K562 (cell line): Measurements from ENCODE around the gene ENTREP3. TPM values are rescaled to one million over a fixed set of nuclear protein-coding genes. Genes with fewer than 3 reads are reported as not detected.

Experiments used
- CBFB ChIP-seq: sonication (generic); formaldehyde crosslinking; IDR thresholded peaks from 2 replicates; pipeline ENCODE4 v1.4.0; 2020; ENCODE audit warnings: mild to moderate bottlenecking, missing genetic modification reagents
- CBX3 ChIP-seq, 2 experiments: IDR thresholded peaks; 1 replicate in 1 of 2; 2 replicates in 1 of 2; pipeline ENCODE4 v1.6.1; 2012; ENCODE audit warnings: inconsistent platforms in 2 of 2, low read length in 2 of 2, borderline replicate concordance in 1 of 2, control low read depth in 1 of 2
- CHD1 ChIP-seq: fragments of 200-600 bp; sonication (generic); IDR thresholded peaks from one replicate; pipeline ENCODE4 v1.6.1; 2012; ENCODE audit warnings: mild to moderate bottlenecking, moderate library complexity, low read length, inconsistent platforms
- CREM ChIP-seq: IDR thresholded peaks from 2 replicates; pipeline ENCODE4 v1.6.1; 2014; ENCODE audit warnings: antibody characterized with exemption, low read depth
- HLTF ChIP-seq: fragments of 450-650 bp; IDR thresholded peaks from 2 replicates; pipeline ENCODE4 v1.6.1; 2016
- HMGXB4 ChIP-seq: sonication (generic); formaldehyde crosslinking; IDR thresholded peaks from 2 replicates; pipeline ENCODE4 v1.8.1; 2023; ENCODE audit warnings: mild to moderate bottlenecking, missing genetic modification reagents
- MEF2A ChIP-seq: IDR thresholded peaks from 2 replicates; pipeline ENCODE4 v1.6.1; 2011; ENCODE audit warnings: low read depth, mild to moderate bottlenecking, low read length, moderate library complexity; ENCODE audit not compliant: control insufficient read depth
- PKNOX1 ChIP-seq: fragments of 450-650 bp; IDR thresholded peaks from 2 replicates; pipeline ENCODE4 v1.6.1; 2016
- SMC3 ChIP-seq: conservative IDR thresholded peaks from 2 replicates; pipeline ENCODE4 v1.6.1; 2011; ENCODE audit warnings: low read depth, low read length, improper control_type of control experiment; ENCODE audit not compliant: insufficient read depth
- THAP12 ChIP-seq: fragments of 250-450 bp; sonication (Bioruptor Pico); IDR thresholded peaks from 2 replicates; pipeline ENCODE4 v1.9.0; 2021; ENCODE audit warnings: mild to moderate bottlenecking, inconsistent platforms
- USF1 ChIP-seq: sonication (generic); formaldehyde crosslinking; IDR thresholded peaks from 2 replicates; pipeline ENCODE4 v1.9.0; 2022; ENCODE audit warnings: mild to moderate bottlenecking, missing genetic modification reagents
- ZNF79 ChIP-seq: fragments of 250-450 bp; sonication (Bioruptor Pico); IDR thresholded peaks from 2 replicates; pipeline ENCODE4 v1.4.0; 2020; ENCODE audit warnings: low read depth, mild to moderate bottlenecking, moderate library complexity
- polyA plus RNA-seq, 8 experiments: library from polyadenylated mRNA; depleted of rRNA in 4 of 8; stranded (reverse) in 5 of 8; unstranded in 3 of 8; fragments of >200 nt; fragmentation: Nextera tagmentation in 2 of 8; fragmentation: Illumina TruSeq in 1 of 8; extraction: Ambion mirVana in 2 of 8; extraction: Trizol in 1 of 8; gene quantifications; 2 replicates each; pipeline versions ENCODE4 v1.2.1 to v1.2.3, GENCODE V29; 2011 to 2014; ENCODE audit warnings: inconsistent platforms in 1 of 8, missing spikeins in 1 of 8
- total RNA-seq, 7 experiments: library from RNA; depleted of rRNA in 6 of 7; stranded (reverse); fragments of >200 nt in 6 of 7; fragmentation: Illumina TruSeq in 2 of 7; extraction: Trizol in 2 of 7; gene quantifications; 2 replicates each; pipeline versions ENCODE4 v1.2.1 to v1.2.3, GENCODE V29; 2011 to 2021; ENCODE audit warnings: low replicate concordance in 1 of 7

ENTREP3 gene
- total and polyA plus RNA-seq, 9 of the 15 experiments (the other 6 are each of a cell fraction or from before 2014, with no cell fraction given): 1.9 to 41.8 (median 5.9) TPM

- TF ChIP-seq USF1 (peak; percentile 96), HMGXB4 (0 out of 2 replicates have a peak, but pooled peaks have one; percentile 37), CREM (peak; percentile 85), CBFB (CRISPR knock-in tag) (0 out of 2 replicates have a peak, but pooled peaks have one; percentile 64), THAP12 (CRISPR knock-in tag) (peak; percentile 56; the same call in 1 of the 2 replicates), SMC3 (no peak), HLTF (0 out of 2 replicates have a peak, but pooled peaks have one; percentile 40), MEF2A (no peak), CHD1 (peak; percentile 47), CBX3 (IDR thresholded peaks at IDR 0.05; ENCODE audit: borderline replicate concordance in 1 of 2, low read length in 2 of 2) (peak in 1 of 2 experiments; percentile 14; a peak in 1 of 3 replicates), ZNF79 (CRISPR knock-in tag) (no peak), PKNOX1 (peak; percentile 89)
These were observed 18.3 kb upstream of the ENTREP3 start, which contains the start of gene CLK2 (continued) for GRCh38 chr1:155273343-155274245.
